ENCODE data around the gene ZNF853. TPM values are rescaled to one million over a fixed set of nuclear protein-coding genes. Genes with fewer than 3 reads are reported as not detected.

Gene ZNF853
- total and polyA plus RNA-seq, 2 of the 8 experiments (the other 6 are each of a cell fraction or from before 2014, with no cell fraction given): 4.3 to 5.7 TPM

GRCh38 chr7:6658618-6659345, 43.4 kb downstream of the ZNF853 start:
- no peaks in the 10 kb centered on the region for H3K79me1 ChIP-seq (ENCODE audit: low read depth, low read length)
- H3K18ac ChIP-seq (ENCODE audit: extremely low read depth, low read length): no peak overlapping the region
- H2BK120ac ChIP-seq (replicated peaks; ENCODE audit: low read depth, low read length): no peak overlapping the region
- H3K27me3 ChIP-seq (replicated peaks in 1 of 4; ENCODE audit: control insufficient read depth in 3 of 4, extremely low read depth in 1 of 4, insufficient read depth in 3 of 4, low read length in 3 of 4): no peaks in the 10 kb centered on the region
- no peak overlapping the region for H2AK5ac ChIP-seq (ENCODE audit: low read depth, low read length)
- H4K20me1 ChIP-seq (replicated peaks in 1 of 2; ENCODE audit: control insufficient read depth in 1 of 2, insufficient read depth in 2 of 2, low read length in 2 of 2): peaks cover 0 to 2% of the 10 kb centered on the region in 2 experiments
- no peaks in the 10 kb centered on the region for H3K9me3 ChIP-seq (ENCODE audit: insufficient read depth in 2 of 2, low read depth in 1 of 2, low read length in 1 of 2)
- no peak overlapping the region for H4K91ac ChIP-seq (replicated peaks; ENCODE audit: insufficient read length, low read length)
- POLR2A ChIA-PET (ENCODE audit: partially characterized antibody): interaction anchor here (0.6 to 2.3 kb wide), 3 partner anchors 9 to 55 kb away, joined by 3 to 7 read pairs (median 4); no protein-coding TSS in a partner anchor
- H3K4me2 ChIP-seq (ENCODE audit: insufficient read depth in 1 of 2, low read depth in 2 of 2, low read length in 2 of 2): no peak overlapping the region
- no peak overlapping the region for H2AFZ ChIP-seq (ENCODE audit: low read length)
- no peak overlapping the region for H4K5ac ChIP-seq (ENCODE audit: insufficient read length, low read depth, low read length)
- no peak overlapping the region for H3K56ac ChIP-seq (replicated peaks; ENCODE audit: insufficient read length, low read depth, low read length)
- no peak overlapping the region for H3K23ac ChIP-seq (ENCODE audit: insufficient read length)
- no peak overlapping the region for H2BK15ac ChIP-seq (ENCODE audit: low read length)
- H3K4me1 ChIP-seq (replicated peaks in 1 of 4; ENCODE audit: control insufficient read depth in 3 of 4, insufficient read depth in 4 of 4, low read length in 3 of 4): peaks cover 0 to 6% (median under 1%) of the 10 kb centered on the region in 4 experiments; a peak in 4 of 7 replicates
- CTCF ChIA-PET (ENCODE audit: partially characterized antibody): interaction anchor here (0.8 to 1.7 kb wide), 9 partner anchors 9 to 272 kb away, joined by 3 to 6 read pairs (median 3); no protein-coding TSS in a partner anchor
- H3K4ac ChIP-seq (replicated peaks; ENCODE audit: insufficient read length, low read depth, low read length): no peak overlapping the region
- H2BK5ac ChIP-seq (ENCODE audit: low read depth, low read length): no peak overlapping the region
- no peak overlapping the region for H2BK12ac ChIP-seq (ENCODE audit: low read depth, low read length)
- DNase-seq (ENCODE audit: low read depth in 1 of 2, low spot score in 2 of 2): no peak
- H3K27ac ChIP-seq (ENCODE audit: low read depth, low read length): no peak overlapping the region
- H4K8ac ChIP-seq (ENCODE audit: extremely low read depth, insufficient read depth, low read length): no peak overlapping the region
- H3K14ac ChIP-seq (ENCODE audit: insufficient read length): no peak overlapping the region
- no peaks in the 10 kb centered on the region for H3K79me2 ChIP-seq (ENCODE audit: control insufficient read depth in 1 of 2, insufficient read depth in 2 of 2, low read length in 2 of 2)
- no peak for FAIRE-seq
- no peak overlapping the region for H2BK20ac ChIP-seq (ENCODE audit: low read length)
- H3K23me2 ChIP-seq (ENCODE audit: low read depth, low read length): no peaks in the 10 kb centered on the region
- H3K9ac ChIP-seq (replicated peaks in 1 of 4; ENCODE audit: extremely low read depth in 1 of 4, low read depth in 3 of 4, low read length in 3 of 4): no peak overlapping the region
- peaks cover 0 to 9% (median 0%) of the 10 kb centered on the region in 4 experiments; a peak in 1 of 8 replicates for H3K36me3 ChIP-seq (ENCODE audit: control insufficient read depth in 2 of 4, insufficient read depth in 4 of 4, low read length in 3 of 4)
- no peak overlapping the region for H3K4me3 ChIP-seq (ENCODE audit: extremely low read depth in 1 of 4, insufficient read depth in 2 of 4, low read depth in 3 of 4, low read length in 4 of 4)
- WGBS, 2 experiments (ENCODE audit: extremely low coverage in 1 of 2, insufficient coverage in 1 of 2, insufficient read length in 1 of 2, insufficient replicate concordance in 2 of 2, low coverage in 1 of 2, low lambda C conversion rate in 2 of 2, missing lambda C conversion rate in 1 of 2): 70 to 100% methylated on average over 1 to 11 of the region's 11 CpGs
